Skeletal muscle satellite cell (primary cell): Measurements from ENCODE around the gene RSRC1.

Experiments
- H3K27me3 ChIP-seq: 2 replicates; pipeline ENCODE4 v1.7.0; 2013; ENCODE audit warnings: low read length; ENCODE audit not compliant: control insufficient read depth, insufficient read depth
- H3K36me3 ChIP-seq: 2 replicates; pipeline ENCODE4 v1.7.0; 2013; ENCODE audit warnings: mild to moderate bottlenecking, control low read depth, low read length; ENCODE audit not compliant: insufficient read depth
- H3K4me1 ChIP-seq: 2 replicates; pipeline ENCODE4 v1.7.0; 2013; ENCODE audit warnings: low read length; ENCODE audit not compliant: control insufficient read depth, insufficient read depth
- H3K4me2 ChIP-seq: 2 replicates; pipeline ENCODE4 v1.7.0; 2013; ENCODE audit warnings: mild to moderate bottlenecking, low read length
- H3K4me3 ChIP-seq: 2 replicates; pipeline ENCODE4 v1.7.0; 2013; ENCODE audit warnings: low read length
- H3K9ac ChIP-seq: 2 replicates; pipeline ENCODE4 v1.7.0; 2013; ENCODE audit warnings: mild to moderate bottlenecking, low read depth, low read length, moderate library complexity
- H3K9me3 ChIP-seq: replicated peaks from 2 replicates; pipeline ENCODE4 v1.7.0; 2013; ENCODE audit warnings: mild to moderate bottlenecking, control low read depth, low read length

Gene RSRC1

GRCh38 chr3:158158969-158159368 is 49.1 kb downstream of the RSRC1 start:
- H3K4me2 ChIP-seq = no peak overlapping the region
- H3K9ac ChIP-seq = no peak overlapping the region
- no peaks in the 10 kb centered on the region for H3K9me3 ChIP-seq
- no peak overlapping the region for H3K4me3 ChIP-seq
- peaks cover 15% of the 10 kb centered on the region for H3K4me1 ChIP-seq
- H3K27me3 ChIP-seq = no peaks in the 10 kb centered on the region
- H3K36me3 ChIP-seq = no peaks in the 10 kb centered on the region

GRCh38 chr3:158159714-158160113 is 49.8 kb downstream of the RSRC1 start:
- no peak overlapping the region for H3K4me3 ChIP-seq
- no peaks in the 10 kb centered on the region for H3K36me3 ChIP-seq
- H3K27me3 ChIP-seq = no peaks in the 10 kb centered on the region
- H3K9me3 ChIP-seq = no peaks in the 10 kb centered on the region
- H3K9ac ChIP-seq = no peak overlapping the region
- no peak overlapping the region for H3K4me2 ChIP-seq
- H3K4me1 ChIP-seq = peaks cover 15% of the 10 kb centered on the region

GRCh38 chr3:158160958-158161357 is 51.1 kb downstream of the RSRC1 start:
- Histone ChIP-seq H3K36me3 (no peaks in the 10 kb centered on the region), H3K27me3 (no peaks in the 10 kb centered on the region)

GRCh38 chr3:158165141-158165655 is 55.3 kb downstream of the RSRC1 start:
- H3K4me1 ChIP-seq = peaks cover 45% of the 10 kb centered on the region

More at GRCh38 chr3:158160958-158161357, 51.1 kb downstream of the RSRC1 start:
- Histone ChIP-seq H3K9me3 (no peaks in the 10 kb centered on the region), H3K9ac (no peak overlapping the region), H3K4me1 (peaks cover 21% of the 10 kb centered on the region), H3K4me3 (peak overlapping the region; percentile 28), H3K4me2 (peak overlapping the region; percentile 57)

GRCh38 chr3:158165730-158166129 is 55.8 kb downstream of the RSRC1 start:
- H3K4me3 ChIP-seq = no peak overlapping the region
- no peaks in the 10 kb centered on the region for H3K9me3 ChIP-seq
- no peak overlapping the region for H3K9ac ChIP-seq
- H3K27me3 ChIP-seq = peaks cover 5% of the 10 kb centered on the region
- peaks cover 40% of the 10 kb centered on the region for H3K4me1 ChIP-seq
- H3K36me3 ChIP-seq = no peaks in the 10 kb centered on the region
- no peak overlapping the region for H3K4me2 ChIP-seq

More at GRCh38 chr3:158165141-158165655, 55.3 kb downstream of the RSRC1 start:
- no peak overlapping the region for H3K4me3 ChIP-seq
- H3K9me3 ChIP-seq = no peaks in the 10 kb centered on the region
- no peak overlapping the region for H3K4me2 ChIP-seq
- no peak overlapping the region for H3K9ac ChIP-seq
- no peaks in the 10 kb centered on the region for H3K36me3 ChIP-seq
- peaks cover 5% of the 10 kb centered on the region for H3K27me3 ChIP-seq

- no peak overlapping the region for H3K9ac ChIP-seq
- H3K4me1 ChIP-seq = peaks cover 36% of the 10 kb centered on the region
- H3K27me3 ChIP-seq = peaks cover 5% of the 10 kb centered on the region
- no peak overlapping the region for H3K4me2 ChIP-seq
- H3K36me3 ChIP-seq = no peaks in the 10 kb centered on the region
- no peaks in the 10 kb centered on the region for H3K9me3 ChIP-seq
- H3K4me3 ChIP-seq = no peak overlapping the region
Observed at GRCh38 chr3:158166223-158166622, 56.3 kb downstream of the RSRC1 start.

- H3K4me3 ChIP-seq = no peak overlapping the region
- H3K27me3 ChIP-seq = peaks cover 5% of the 10 kb centered on the region
- peak overlapping the region; percentile 37 for H3K4me2 ChIP-seq
- H3K4me1 ChIP-seq = peaks cover 31% of the 10 kb centered on the region
- H3K9me3 ChIP-seq = no peaks in the 10 kb centered on the region
- no peak overlapping the region for H3K9ac ChIP-seq
- no peaks in the 10 kb centered on the region for H3K36me3 ChIP-seq
Observed at GRCh38 chr3:158167737-158168557, 58.1 kb downstream of the RSRC1 start.

- Histone ChIP-seq H3K27me3 (peaks cover 5% of the 10 kb centered on the region), H3K9me3 (no peaks in the 10 kb centered on the region), H3K9ac (no peak overlapping the region), H3K4me1 (peaks cover 31% of the 10 kb centered on the region), H3K4me3 (no peak overlapping the region), H3K36me3 (no peaks in the 10 kb centered on the region), H3K4me2 (no peak overlapping the region)
Observed at GRCh38 chr3:158169091-158169491, 59.2 kb downstream of the RSRC1 start.

- H3K4me2 ChIP-seq = no peak overlapping the region
- no peaks in the 10 kb centered on the region for H3K36me3 ChIP-seq
- no peaks in the 10 kb centered on the region for H3K9me3 ChIP-seq
- no peaks in the 10 kb centered on the region for H3K27me3 ChIP-seq
- no peak overlapping the region for H3K9ac ChIP-seq
- no peak overlapping the region for H3K4me3 ChIP-seq
- H3K4me1 ChIP-seq = no peaks in the 10 kb centered on the region
Observed at GRCh38 chr3:158181096-158181495, 71.2 kb downstream of the RSRC1 start.

- Histone ChIP-seq H3K4me3 (no peak overlapping the region), H3K4me2 (no peak overlapping the region), H3K9me3 (no peaks in the 10 kb centered on the region), H3K36me3 (no peaks in the 10 kb centered on the region), H3K4me1 (no peaks in the 10 kb centered on the region), H3K27me3 (no peaks in the 10 kb centered on the region), H3K9ac (no peak overlapping the region)
Observed at GRCh38 chr3:158185711-158186110, 75.8 kb downstream of the RSRC1 start.

GRCh38 chr3:158200955-158201354 is 91.1 kb downstream of the RSRC1 start:
- Histone ChIP-seq H3K36me3 (no peaks in the 10 kb centered on the region), H3K4me3 (no peak overlapping the region), H3K27me3 (no peaks in the 10 kb centered on the region), H3K4me2 (no peak overlapping the region), H3K4me1 (no peaks in the 10 kb centered on the region), H3K9me3 (no peaks in the 10 kb centered on the region), H3K9ac (no peak overlapping the region)

- no peaks in the 10 kb centered on the region for H3K36me3 ChIP-seq
- no peaks in the 10 kb centered on the region for H3K4me1 ChIP-seq
- no peak overlapping the region for H3K4me2 ChIP-seq
- no peaks in the 10 kb centered on the region for H3K9me3 ChIP-seq
- H3K9ac ChIP-seq = no peak overlapping the region
- H3K27me3 ChIP-seq = no peaks in the 10 kb centered on the region
- H3K4me3 ChIP-seq = no peak overlapping the region
Observed at GRCh38 chr3:158205324-158205723, 95.4 kb downstream of the RSRC1 start.
